GM21576 (cell line): ENCODE measurements around the gene LASP1NB.
"Not testable (repeated sequence)": the region's sequence is repeated elsewhere in the genome, so short reads cannot be mapped to it uniquely, and the experiment has no call there.

Source experiments
- ATAC-seq: cut with Tn5 transposase; IDR thresholded peaks from one replicate; pipeline ENCODE4 v1.9.1; 2021; ENCODE audit warnings: mild to moderate bottlenecking, moderate library complexity; ENCODE audit not compliant: unreplicated experiment

The LASP1NB gene

DNA sequence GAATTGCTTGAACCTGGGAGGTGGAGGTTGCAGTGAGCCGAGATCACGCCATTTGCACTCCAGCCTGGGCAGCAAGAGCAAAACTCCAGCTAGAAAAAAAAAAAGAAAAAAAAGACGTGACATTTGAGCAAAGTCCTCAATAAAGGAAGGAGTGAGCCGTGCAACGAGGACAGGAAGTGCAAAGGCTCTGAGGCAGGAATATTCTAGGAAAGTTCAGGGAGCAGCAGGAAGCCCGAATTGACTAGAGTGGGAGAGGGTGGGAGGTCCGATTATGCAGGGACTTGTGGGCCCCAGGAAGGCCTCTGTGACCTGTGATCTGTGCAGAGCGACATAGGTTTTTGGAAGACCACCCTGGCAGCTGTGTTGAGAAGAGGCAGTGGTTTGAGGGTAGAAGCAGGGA lies 8.6 kb upstream of the LASP1NB start:
- ATAC-seq = no peak

DNA sequence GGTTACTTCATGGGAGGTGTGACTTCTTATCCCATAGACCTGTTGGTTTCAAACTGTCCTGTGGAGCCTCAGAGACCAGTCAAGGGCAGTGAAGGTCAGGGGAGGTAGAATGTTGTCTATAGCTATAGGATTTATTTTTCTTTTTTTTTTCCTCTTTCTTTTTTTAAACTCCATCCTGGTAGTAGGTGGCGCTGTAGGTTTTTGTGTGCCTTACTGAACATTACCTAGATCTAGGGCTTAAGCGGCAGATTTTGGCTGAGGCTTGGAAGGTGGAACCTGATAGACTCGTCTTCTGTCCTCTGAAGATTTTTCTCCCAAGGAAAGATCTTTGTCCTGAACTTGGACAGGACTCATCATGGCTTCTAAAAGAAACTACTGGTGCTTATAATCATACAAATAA lies 8.2 kb upstream of the LASP1NB start:
- no peak for ATAC-seq

DNA sequence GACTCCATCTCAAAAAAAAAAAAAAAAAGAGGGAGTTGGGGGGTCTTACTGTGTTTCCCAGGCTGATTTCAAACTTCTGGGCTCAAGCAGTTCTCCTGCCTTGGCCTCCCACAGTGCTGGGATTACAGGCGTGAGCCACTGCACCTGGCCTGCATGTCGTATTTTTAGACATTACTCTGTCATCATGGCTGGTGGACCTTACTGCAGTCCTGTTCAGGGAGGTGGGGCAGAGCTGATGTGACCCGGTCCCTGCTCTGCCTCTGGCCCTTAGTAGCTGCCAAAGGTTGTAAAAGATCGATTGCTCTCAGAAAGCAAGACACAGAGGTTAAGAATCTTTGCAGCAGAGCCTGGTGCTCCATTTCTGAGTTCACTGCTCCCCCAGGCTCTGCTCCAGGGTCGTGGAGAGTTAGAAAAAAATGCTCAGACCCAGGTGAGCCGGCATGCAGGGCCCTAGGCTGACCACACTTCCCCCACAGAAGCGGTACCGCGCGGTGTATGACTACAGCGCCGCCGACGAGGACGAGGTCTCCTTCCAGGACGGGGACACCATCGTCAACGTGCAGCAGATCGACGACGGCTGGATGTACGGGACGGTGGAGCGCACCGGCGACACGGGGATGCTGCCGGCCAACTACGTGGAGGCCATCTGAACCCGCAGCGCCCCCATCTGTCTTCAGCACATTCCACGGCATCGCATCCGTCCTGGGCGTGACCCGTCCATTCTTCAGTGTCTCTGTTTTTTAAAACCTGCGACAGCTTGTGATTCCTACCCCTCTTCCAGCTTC lies 7.1 kb upstream of the LASP1NB start:
- no peak for ATAC-seq

GRCh38 chr17:38918916-38919315 lies 6.5 kb upstream of the LASP1NB start:
- ATAC-seq = no peak

DNA sequence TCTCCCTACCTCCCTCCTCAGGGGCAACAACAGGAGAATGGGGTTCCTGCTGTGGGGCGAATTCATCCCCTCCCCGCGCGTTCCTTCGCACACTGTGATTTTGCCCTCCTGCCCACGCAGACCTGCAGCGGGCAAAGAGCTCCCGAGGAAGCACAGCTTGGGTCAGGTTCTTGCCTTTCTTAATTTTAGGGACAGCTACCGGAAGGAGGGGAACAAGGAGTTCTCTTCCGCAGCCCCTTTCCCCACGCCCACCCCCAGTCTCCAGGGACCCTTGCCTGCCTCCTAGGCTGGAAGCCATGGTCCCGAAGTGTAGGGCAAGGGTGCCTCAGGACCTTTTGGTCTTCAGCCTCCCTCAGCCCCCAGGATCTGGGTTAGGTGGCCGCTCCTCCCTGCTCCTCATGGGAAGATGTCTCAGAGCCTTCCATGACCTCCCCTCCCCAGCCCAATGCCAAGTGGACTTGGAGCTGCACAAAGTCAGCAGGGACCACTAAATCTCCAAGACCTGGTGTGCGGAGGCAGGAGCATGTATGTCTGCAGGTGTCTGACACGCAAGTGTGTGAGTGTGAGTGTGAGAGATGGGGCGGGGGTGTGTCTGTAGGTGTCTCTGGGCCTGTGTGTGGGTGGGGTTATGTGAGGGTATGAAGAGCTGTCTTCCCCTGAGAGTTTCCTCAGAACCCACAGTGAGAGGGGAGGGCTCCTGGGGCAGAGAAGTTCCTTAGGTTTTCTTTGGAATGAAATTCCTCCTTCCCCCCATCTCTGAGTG lies 5.9 kb upstream of the LASP1NB start:
- no peak for ATAC-seq

- ATAC-seq = no peak
Measured at GRCh38 chr17:38920374-38921291, 4.8 kb upstream of the LASP1NB start.

- no peak for ATAC-seq
Measured at GRCh38 chr17:38921756-38922411, 3.5 kb upstream of the LASP1NB start.

- ATAC-seq = no peak
Measured at GRCh38 chr17:38922538-38923297, 2.7 kb upstream of the LASP1NB start.

DNA sequence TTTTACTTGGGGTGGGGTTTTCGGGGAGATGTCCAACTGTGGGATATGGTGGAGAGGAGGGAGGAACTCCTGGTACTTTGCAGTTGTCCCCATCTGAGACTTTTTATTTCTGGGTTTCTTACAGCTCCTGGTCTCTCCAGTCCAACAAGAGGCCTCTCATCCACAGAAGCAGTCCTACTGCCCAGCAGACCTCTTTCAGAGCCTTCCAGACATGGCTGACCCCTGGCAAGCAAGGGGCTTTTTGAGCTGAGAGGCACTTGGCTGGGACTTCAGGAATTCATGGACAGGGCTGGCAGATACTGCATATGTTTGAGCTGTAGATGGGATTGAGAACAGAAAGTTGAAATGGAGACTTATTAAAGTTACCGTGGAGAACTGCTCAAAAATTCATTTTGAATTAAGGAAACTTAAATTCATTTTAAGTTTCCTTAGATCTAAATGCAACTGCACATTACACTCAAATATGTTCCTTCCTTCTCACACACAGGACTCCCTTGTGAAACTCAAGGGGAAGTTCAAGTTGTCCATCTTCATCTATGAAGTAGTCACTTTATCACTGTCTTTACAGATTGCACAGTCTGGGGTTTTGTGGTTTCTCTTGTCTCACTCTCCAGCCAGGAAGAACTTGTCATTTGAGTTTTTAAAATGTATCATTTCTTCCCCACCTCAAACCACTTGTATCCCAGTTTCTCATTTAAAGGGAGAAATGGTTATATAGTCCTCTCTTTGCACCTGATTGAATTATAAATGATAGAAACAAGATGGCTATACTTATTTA lies 1.1 kb downstream of the LASP1NB start:
- ATAC-seq = no peak

DNA sequence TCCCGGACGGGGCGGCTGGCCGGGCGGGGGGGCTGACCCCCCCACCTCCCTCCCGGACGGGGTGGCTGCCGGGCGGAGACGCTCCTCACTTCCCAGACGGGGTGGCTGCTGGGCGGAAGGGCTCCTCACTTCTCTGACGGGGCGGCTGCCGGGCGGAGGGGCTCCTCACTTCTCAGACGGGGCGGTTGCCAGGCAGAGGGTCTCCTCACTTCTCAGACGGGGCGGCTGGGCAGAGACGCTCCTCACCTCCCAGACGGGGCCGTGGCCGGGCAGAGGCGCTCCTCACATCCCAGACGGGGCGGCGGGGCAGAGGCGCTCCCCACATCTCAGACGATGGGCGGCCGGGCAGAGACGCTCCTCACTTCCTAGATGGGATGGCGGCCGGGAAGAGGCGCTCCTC lies 5.4 kb downstream of the LASP1NB start:
- ATAC-seq = not testable (repeated sequence)

DNA sequence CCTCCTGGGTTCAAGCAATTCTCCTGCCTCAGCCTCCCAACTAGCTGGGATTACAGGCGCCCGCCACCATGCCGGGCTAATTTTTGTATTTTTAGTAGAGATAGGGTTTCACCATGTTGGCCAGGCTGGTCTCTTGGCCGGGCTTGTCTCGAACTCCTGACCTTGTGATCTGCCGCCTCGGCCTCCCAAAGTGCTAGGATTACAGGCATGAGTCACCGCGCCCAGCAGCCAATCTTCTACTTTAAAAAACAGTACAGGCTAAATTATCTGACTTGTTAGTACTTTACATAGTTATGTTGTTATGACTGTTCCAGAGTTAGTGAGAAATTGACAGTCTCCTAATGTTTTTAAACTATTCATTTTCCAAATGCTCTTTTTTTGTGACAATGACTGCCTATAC lies 8.5 kb downstream of the LASP1NB start:
- ATAC-seq = not testable (repeated sequence)

DNA sequence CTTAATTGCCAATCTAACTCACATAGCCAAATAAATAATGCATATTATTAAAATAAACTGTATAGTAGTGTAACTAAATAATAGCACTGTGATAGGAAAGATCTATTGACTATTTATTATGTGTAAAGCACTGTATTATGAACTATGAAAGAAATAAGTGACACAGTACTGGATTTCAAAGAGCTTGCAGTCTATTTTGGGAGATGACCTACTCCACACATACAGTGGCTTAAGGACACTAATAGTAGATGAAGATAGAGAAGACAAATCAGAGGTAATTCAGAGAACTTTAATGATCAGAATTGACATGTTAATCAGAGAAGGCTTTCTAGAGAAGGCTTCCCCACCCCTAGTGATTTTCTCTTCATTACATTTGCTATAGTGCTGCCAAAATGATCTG lies 14.6 kb downstream of the LASP1NB start:
- no peak for ATAC-seq

DNA sequence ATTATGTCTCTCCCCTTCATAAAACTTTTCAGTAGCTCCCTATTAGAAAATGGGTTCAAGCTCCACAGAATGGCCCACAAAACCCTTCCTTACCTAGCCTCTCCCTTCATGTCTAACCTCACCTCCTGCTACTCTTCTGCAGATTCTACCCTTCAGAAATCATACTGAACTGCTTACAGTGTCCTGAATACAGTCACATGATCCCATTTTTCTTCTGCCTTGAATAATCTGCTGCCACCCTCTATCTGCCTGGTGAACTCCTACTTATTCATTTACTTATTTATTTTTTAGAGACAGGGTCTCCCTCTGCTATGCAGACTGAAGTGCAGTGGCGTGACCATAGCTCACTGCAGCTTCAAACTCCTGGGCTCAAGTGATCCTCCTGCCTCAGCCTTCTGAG lies 15.0 kb downstream of the LASP1NB start:
- no peak for ATAC-seq

DNA sequence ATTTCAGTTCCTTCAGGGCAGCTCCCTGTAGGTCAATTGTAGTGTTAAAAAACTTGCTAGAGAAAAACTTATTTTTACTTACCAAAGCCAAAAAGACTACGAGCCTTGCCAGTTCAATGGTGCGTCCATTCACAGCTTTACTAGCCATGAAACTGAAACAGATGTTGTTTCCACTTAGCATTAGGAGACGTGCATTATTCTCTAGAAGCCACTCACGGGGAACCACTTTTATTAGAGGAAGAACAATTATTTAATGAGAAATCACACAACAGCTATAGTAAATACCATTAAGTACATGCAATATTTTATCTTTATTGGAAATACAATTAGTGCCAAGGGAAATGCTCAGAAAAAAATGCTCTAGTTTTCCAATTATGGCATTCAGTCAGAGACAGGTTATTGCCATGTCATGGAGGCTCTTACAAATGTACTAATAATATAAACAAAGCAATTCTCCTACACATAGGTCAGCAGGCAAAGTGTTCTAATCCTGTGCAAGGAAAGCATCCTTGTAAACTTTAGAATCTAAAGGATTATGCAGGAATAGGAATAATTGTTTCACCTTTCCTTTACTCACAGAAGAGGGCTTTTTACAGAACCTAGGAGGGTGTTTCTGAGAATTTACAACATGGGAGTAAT lies 17.4 kb downstream of the LASP1NB start:
- no peak for ATAC-seq

GRCh38 chr17:38943607-38944006 lies 18.2 kb downstream of the LASP1NB start:
- ATAC-seq = no peak

- no peak for ATAC-seq
Measured at GRCh38 chr17:38947189-38947588, 21.8 kb downstream of the LASP1NB start.

GRCh38 chr17:38953800-38954199 lies 28.4 kb downstream of the LASP1NB start:
- ATAC-seq = not testable (repeated sequence)

DNA sequence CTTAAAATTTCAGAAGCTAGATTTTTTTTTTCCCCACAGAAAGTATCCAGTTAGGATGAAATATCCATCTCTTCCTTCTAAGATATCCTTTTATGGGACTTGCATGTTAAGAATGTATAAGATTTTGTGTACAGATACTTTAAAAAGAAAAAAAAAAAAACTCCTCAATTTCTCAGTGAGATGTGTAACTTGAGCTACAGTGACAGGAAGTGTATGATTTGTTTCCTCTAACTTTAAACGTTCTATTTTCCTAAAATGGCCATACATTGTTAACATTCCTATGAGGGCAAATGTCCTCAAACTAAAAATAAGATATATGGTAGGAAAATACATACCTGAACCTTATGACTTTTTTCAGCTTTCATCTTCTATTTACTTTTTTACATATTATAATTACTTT lies 32.9 kb downstream of the LASP1NB start:
- ATAC-seq = no peak

DNA sequence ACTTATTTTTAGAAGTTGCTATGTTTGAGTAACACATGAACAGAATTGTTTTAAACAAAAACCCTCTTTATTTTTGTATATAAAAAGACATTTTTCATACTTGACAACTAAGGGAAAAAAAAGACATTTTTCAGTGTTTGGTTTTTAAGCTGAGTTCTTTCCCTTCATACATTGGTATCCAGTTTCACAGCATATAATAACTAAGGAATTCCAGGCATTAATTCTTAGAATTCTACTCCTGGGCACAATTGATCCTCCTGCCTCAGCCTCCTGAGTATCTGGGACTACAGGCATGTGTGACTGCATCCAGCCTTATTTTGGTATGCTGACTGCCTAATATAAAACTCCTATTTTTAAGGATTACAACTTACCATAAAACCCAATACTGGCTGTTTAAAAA lies 33.3 kb downstream of the LASP1NB start:
- no peak for ATAC-seq
